Right lobe of liver (tissue), 6 donors: ENCODE data around the gene GGCX. TPM values are rescaled to one million over a fixed set of nuclear protein-coding genes. Genes with fewer than 3 reads are reported as not detected.

Experiments
- ATAC-seq, 4 donors: fragments of 200-7000 bp; cut with Tn5 transposase; one replicate each; pipeline ENCODE4 v1.9.1; 2020; ENCODE audit warnings: mild to moderate bottlenecking in 4 of 4, moderate library complexity in 4 of 4
- DNase-seq, 3 donors: peaks; one replicate each; pipeline ENCODE4 v3.0.0-alpha.2; 2020
- H3K27ac ChIP-seq, 3 donors: fragments of 200-600 bp; one replicate each; pipeline ENCODE4 v1.8.0; 2022
- H3K27me3 ChIP-seq, 2 donors: fragments of 200-600 bp; one replicate each; pipeline ENCODE4 v1.8.0; 2022
- H3K36me3 ChIP-seq, 4 donors: fragments of 200-600 bp; sonication (generic) in 1 of 4; one replicate each; pipeline versions ENCODE4 v1.5.1 to v1.8.0; 2017 to 2022; ENCODE audit warnings: control low read depth in 1 of 4
- H3K4me1 ChIP-seq, 4 donors: fragments of 200-600 bp; sonication (generic) in 1 of 4; one replicate each; pipeline versions ENCODE4 v1.5.1 to v1.8.0; 2017 to 2022; ENCODE audit warnings: control low read depth in 1 of 4
- H3K4me3 ChIP-seq, 3 donors: fragments of 200-600 bp; one replicate each; pipeline ENCODE4 v1.8.0; 2022
- H3K9me3 ChIP-seq, 4 donors: fragments of 200-600 bp; sonication (generic) in 1 of 4; one replicate each; pipeline versions ENCODE4 v1.5.1 to v1.8.0; 2017 to 2022; ENCODE audit warnings: control low read depth in 1 of 4
- CTCF ChIP-seq, 4 donors: fragments of 200-600 bp in 3 of 4; fragments of 450-650 bp in 1 of 4; IDR thresholded peaks; one replicate each; pipeline versions ENCODE4 v1.5.1 to v1.8.0; 2016 to 2022; ENCODE audit warnings: antibody characterized with exemption in 4 of 4, mild to moderate bottlenecking in 2 of 4
- POLR2A ChIP-seq: fragments of 450-650 bp; IDR thresholded peaks from one replicate; pipeline ENCODE4 v1.6.1; 2017; ENCODE audit warnings: antibody characterized with exemption, mild to moderate bottlenecking
- WGBS: methylation state at CpG from one replicate; pipeline ENCODE4 v1.1.6; 2018; ENCODE audit warnings: low coverage, low lambda C conversion rate; ENCODE audit not compliant: insufficient coverage; ENCODE audit errors: missing lambda C conversion rate; 5-methylcytosine and 5-hydroxymethylcytosine counted together
- intact Hi-C, 2 donors: fragments of 100-400 bp; cut with DNase I; formaldehyde crosslinking; loops; one replicate each; pipeline versions ENCODE4 v1.11.2 to v1.14.1; 2022
- small RNA-seq, 2 experiments: library from RNA; depleted of rRNA; stranded (forward); fragments of <200 nt; gene quantifications; one replicate each; pipeline ENCODE3, GENCODE V24; 2016
- total RNA-seq, 6 experiments: library from RNA; depleted of rRNA in 2 of 6; stranded (reverse); fragments of >200 nt in 2 of 6; fragmentation: NEBNext Ultra II Directional in 3 of 6; extraction: Animal tissue kit (Norgen Biotek cat#: 25700) in 3 of 6; gene quantifications; one replicate each; pipeline versions ENCODE4 v1.1.0 to v1.2.4, GENCODE V29; 2016 to 2023
- donor health status: DM: no; HTN: yes; CAD: no.
- donor health status: DM: no; HTN: no; CAD: no.
- donor health status: DM: no; HTN: no; CAD: no.
- donor health status: DM: no; HTN: yes; CAD: no.
- donor health status: DM: no; HTN: yes; CAD: no.

Gene GGCX
- total RNA-seq, 6 experiments from 2014 or later: 89.6 to 238 (median 183) TPM

- Histone ChIP-seq H3K4me1 (peaks cover 0 to 18% (median 5%) of the 10 kb centered on the region in 4 donors), H3K36me3 (no peaks in the 10 kb centered on the region), H3K9me3 (no peaks in the 10 kb centered on the region), H3K4me3 (no peak overlapping the region), H3K27me3 (no peaks in the 10 kb centered on the region), H3K27ac (no peak overlapping the region)
- ATAC-seq: no peak
- no peak for TF ChIP-seq CTCF (IDR thresholded peaks at IDR 0.05)
- DNase-seq: no peak
- WGBS: 63% methylated on average over 4 of the region's 4 CpGs
- intact Hi-C loops: no loop called here
These were observed 63.2 kb downstream of the GGCX start for GRCh38 chr2:85497944-85498630.

GRCh38 chr2:85496436-85496835 lies 64.9 kb downstream of the GGCX start:
- 100% methylated on average over 1 of the region's 1 CpG for WGBS

More at GRCh38 chr2:85496436-85496835, 64.9 kb downstream of the GGCX start:
- Histone ChIP-seq H3K36me3 (no peaks in the 10 kb centered on the region), H3K4me3 (no peak overlapping the region), H3K27ac (no peak overlapping the region), H3K27me3 (no peaks in the 10 kb centered on the region), H3K9me3 (no peaks in the 10 kb centered on the region), H3K4me1 (peaks cover 0 to 13% (median 5%) of the 10 kb centered on the region in 4 donors)
- DNase-seq: no peak
- intact Hi-C loops: no loop called here
- ATAC-seq: no peak
- TF ChIP-seq CTCF (IDR thresholded peaks at IDR 0.05): no peak
- TF ChIP-seq POLR2A: no peak

Small RNAs within 50 kb of the gene (small RNA-seq; reads per million reads assigned to genes)
- gene RN7SL126P: 0 reads per million in 2 experiments

Other genes starting within 250 kb of the GGCX start
- gene TGOLN2, start 233.5 kb downstream of the GGCX start, total RNA-seq: 100 to 1,000 TPM in 5 of 6 experiments, 10 to 100 TPM in 1; 85.7 to 153 (median 121) TPM
- 100 to 1,000 TPM in 4 of 6 experiments, 10 to 100 TPM in 2; 70.3 to 112 (median 105) TPM for gene RETSAT, start 207.0 kb downstream of the GGCX start, total RNA-seq
- gene ELMOD3, start 206.7 kb downstream of the GGCX start, total RNA-seq: 10 to 100 TPM in 3 of 6 experiments, 1 to 10 TPM in 3; 7.4 to 12.8 (median 9.5) TPM
- gene CAPG, start 151.1 kb downstream of the GGCX start, total RNA-seq: 10 to 100 TPM in 3 of 6 experiments, 1 to 10 TPM in 3; 3.3 to 17.4 (median 9.9) TPM
- 1 to 10 TPM in 3 of 6 experiments, under 1 TPM in 1, not detected in 2; 0.40 to 3.7 (median 2.3) TPM for gene SH2D6, start 142.8 kb downstream of the GGCX start, total RNA-seq
- 100 to 1,000 TPM in 3 of 6 experiments, 10 to 100 TPM in 3; 57.8 to 118 (median 102) TPM for gene MAT2A, start 22.3 kb downstream of the GGCX start, total RNA-seq
- gene VAMP8, start 16.1 kb upstream of the GGCX start, total RNA-seq: 100 to 1,000 TPM in 1 of 6 experiments, 10 to 100 TPM in 5; 59.5 to 107 (median 74.5) TPM
- gene VAMP5, start 22.9 kb upstream of the GGCX start, total RNA-seq: 10 to 100 TPM; 27.2 to 50.1 (median 34.7) TPM
- 100 to 1,000 TPM in 2 of 6 experiments, 10 to 100 TPM in 4; 54.5 to 123 (median 66.6) TPM for gene RNF181, start 34.3 kb upstream of the GGCX start, total RNA-seq
- 10 to 100 TPM; 20.0 to 26.7 (median 21.9) TPM for gene TMEM150A, start 41.2 kb upstream of the GGCX start, total RNA-seq
- gene C2orf68, start 50.6 kb upstream of the GGCX start, total RNA-seq: 10 to 100 TPM in 5 of 6 experiments, 1 to 10 TPM in 1; 7.6 to 22.7 (median 14.8) TPM
- gene USP39, start 54.7 kb upstream of the GGCX start, total RNA-seq: 10 to 100 TPM; 14.7 to 32.8 (median 17.9) TPM
- gene SFTPB, start 106.7 kb upstream of the GGCX start, total RNA-seq: 1 to 10 TPM in 1 of 6 experiments, under 1 TPM in 3, not detected in 2; 0.06 to 1.1 (median 0.79) TPM
- gene GNLY, start 132.9 kb upstream of the GGCX start, total RNA-seq: 1 to 10 TPM in 5 of 6 experiments, under 1 TPM in 1; 0.92 to 3.1 (median 1.6) TPM
- gene ATOH8, start 192.5 kb upstream of the GGCX start, total RNA-seq: 10 to 100 TPM in 4 of 6 experiments, 1 to 10 TPM in 2; 5.3 to 78.0 (median 46.2) TPM